ENCODE data around the gene CTNNBL1.

CTNNBL1 gene

DNA sequence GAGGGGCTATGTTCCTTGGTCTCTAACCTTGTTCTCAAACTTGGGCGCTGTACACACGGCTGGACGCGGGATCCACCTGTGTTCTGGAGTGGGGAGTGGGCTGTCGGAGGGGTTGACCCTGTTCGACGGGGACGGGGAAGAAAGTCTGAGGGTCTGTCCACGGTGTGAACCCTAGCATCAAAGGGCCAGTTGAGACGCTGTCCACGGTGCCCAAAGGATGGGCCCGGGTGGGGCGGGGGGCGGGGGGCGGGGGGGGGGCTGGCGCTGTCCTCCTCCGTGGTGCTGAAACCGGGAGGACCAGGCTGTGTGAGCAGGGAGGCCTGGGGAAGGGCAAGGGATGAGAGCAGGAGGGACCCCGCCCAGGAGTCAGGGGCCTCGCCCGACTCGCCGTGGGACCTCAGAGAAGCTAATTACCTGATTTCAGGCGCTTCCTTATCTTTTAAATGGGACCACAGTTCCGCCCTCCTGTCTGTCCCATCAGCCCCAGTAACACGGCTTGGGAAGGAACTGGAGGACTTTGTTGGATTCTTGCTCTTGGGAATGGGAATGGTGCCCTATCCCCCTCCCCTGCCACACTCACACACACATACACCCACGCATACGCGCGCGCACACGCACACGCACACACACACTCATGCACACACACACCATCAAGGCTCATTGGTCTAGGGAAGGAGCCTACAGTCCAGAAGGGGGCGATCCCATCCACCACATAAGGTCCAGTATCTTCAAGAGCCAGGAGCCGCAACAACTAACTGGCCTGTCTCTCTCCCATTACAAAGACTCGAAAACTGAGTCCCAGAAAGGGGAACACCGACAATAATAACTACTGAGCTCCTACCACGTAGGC lies 208.0 kb downstream of the CTNNBL1 start:
- DNase-seq (ENCODE audit: low read depth) = no peak

- DNase-seq (ENCODE audit: low read depth) = no peak
These were observed 208.9 kb downstream of the CTNNBL1 start, which contains the start of gene VSTM2L for GRCh38 chr20:37902504-37903313. Gene VSTM2L, plus strand, starts transcription at chr20:37903127. Its CDS starts 224 bp downstream, at chr20:37903351.

GRCh38 chr20:37903317-37904007 lies 209.6 kb downstream of the CTNNBL1 start:
- DNase-seq (ENCODE audit: low read depth) = no peak

DNA sequence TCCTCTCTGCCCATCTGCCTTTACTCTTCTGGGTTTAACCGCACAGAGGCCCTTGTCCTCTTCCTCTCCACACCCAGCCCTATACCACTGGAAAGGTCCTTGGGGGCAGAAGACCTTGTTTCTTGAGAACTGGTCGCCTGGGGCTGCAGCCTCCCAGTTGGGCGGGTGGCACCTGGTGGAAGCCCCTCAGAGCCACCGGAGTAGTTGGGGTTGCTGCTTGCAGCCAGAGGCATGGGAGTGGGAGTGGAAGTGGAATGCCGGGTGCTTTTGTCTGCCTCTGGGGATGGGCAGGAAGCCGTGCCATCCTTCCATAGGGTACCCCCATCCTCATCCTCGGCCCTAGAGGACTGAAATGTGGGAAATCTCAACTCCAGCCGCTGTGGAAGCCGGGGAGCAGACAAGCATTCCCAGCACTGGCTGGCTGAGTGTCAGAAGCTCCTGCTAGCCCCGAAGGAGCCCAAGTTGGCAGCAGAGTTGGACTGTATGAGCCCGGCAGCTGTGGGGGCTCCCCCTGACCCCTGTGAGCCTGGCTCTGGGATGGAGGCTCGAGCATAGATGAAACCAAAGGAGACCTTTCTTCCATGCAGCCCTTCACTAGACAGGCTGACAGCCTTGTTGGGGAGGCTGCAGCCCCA lies 210.3 kb downstream of the CTNNBL1 start:
- DNase-seq (ENCODE audit: low read depth) = no peak

- no peak for DNase-seq (ENCODE audit: low read depth)
These were observed 211.1 kb downstream of the CTNNBL1 start for GRCh38 chr20:37904845-37905373.

DNA sequence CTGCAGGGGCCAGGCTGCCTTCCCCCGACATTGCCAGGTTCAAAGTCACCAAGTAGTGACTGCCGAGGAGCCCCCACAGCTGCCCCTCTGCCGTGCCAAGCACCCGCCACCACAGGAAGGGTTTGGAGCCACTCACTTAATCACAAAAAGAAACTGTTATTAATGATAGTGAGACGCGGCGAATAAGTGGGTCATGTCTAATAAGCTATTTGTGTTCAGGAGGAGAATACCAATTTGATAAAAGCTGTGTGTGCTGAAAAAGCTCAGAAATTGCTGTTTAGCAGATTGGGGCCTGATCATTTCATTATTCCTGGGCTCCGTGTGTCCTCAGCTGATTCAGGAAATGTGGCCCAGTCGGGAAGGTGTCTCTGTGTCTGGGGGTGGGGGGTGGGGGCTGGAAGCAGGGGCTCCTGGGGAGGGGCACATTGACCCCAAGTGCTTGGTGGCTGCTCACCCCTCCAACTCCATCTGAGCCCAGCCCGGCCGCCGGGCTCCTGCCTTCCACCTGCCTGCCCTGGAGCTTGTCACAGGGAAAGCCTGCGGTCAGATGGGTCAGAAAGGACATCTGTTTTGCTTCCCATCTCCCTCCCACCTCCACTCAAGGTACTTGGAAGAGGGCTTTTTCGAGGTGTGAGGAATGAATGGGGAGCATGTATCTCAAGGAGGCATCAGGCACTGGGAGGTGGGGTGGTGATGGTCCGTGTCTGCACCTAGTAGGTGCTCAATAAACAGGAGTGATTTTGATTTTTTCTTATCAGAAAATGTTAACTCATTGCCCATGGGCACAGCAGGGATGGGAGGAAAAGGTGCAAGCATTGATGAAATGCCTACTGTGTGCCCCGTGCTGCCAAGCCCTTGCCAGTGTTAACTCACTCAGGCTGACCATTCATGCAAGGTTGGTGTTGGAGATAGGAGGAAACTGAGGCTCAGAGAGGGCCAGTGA lies 212.1 kb downstream of the CTNNBL1 start:
- no peak for DNase-seq (ENCODE audit: low read depth)

DNA sequence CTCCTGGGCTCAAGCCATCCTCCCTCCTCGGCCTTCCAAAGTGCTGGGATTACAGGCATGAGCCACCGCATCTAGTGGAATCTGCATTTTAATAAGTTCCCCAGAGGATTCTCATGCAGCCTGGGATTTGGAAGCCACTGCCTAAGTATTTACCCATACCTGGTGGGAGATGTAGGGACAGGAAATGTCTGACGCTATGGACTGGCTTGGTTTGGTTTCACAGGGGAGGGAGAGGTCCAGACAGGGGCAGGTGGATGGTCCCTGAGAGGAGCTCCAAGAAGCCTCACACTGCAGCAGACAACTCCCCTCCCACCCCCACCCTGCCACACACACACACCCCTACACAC lies 213.5 kb downstream of the CTNNBL1 start:
- DNase-seq (ENCODE audit: low read depth) = no peak

GRCh38 chr20:37907677-37908401 lies 214.0 kb downstream of the CTNNBL1 start:
- DNase-seq (ENCODE audit: low read depth) = no peak

DNA sequence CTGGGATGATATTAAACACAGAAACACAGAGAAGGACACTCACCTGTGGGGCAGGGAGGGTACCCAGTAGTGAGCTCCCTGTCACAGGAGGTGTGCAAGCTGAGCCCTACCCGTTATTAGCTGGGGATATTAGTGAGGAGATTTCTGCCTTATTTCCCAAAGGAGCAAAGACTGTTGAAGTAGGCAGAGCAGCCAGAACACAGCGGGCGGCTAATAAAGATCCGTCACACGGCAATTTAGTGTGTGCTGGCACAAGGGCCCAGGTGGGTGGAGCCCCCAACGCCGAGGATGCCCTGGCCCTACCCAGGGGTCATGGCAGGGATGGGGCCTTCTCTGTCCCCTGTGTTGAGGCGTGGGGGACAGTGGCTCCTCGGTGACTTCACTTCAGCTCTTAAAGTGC lies 217.4 kb downstream of the CTNNBL1 start:
- DNase-seq (ENCODE audit: low read depth) = no peak

DNA sequence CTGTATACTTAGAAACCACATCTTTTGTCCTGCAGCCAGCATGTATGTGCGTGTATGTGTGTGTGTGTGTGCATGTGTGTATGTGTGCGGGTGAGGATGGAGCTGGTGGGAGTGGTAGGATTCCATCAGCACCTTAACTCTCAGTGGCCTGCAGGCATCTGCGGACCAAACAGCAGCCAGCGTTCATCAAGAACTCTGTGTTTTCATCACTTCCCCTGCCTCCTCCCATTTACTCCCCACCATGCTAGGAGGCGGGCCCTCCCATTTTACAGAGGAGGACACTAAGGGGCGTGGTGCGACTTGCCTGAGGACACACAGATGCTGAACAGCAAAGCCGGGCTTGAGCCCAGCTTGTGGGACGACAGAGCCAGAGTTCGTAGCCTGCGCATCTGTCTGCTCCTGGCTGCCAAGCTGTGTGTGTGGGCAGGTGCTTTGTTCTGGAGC lies 218.0 kb downstream of the CTNNBL1 start:
- DNase-seq (ENCODE audit: low read depth) = no peak

- no peak for DNase-seq (ENCODE audit: low read depth)
These were observed 219.0 kb downstream of the CTNNBL1 start for GRCh38 chr20:37912874-37913273.

DNA sequence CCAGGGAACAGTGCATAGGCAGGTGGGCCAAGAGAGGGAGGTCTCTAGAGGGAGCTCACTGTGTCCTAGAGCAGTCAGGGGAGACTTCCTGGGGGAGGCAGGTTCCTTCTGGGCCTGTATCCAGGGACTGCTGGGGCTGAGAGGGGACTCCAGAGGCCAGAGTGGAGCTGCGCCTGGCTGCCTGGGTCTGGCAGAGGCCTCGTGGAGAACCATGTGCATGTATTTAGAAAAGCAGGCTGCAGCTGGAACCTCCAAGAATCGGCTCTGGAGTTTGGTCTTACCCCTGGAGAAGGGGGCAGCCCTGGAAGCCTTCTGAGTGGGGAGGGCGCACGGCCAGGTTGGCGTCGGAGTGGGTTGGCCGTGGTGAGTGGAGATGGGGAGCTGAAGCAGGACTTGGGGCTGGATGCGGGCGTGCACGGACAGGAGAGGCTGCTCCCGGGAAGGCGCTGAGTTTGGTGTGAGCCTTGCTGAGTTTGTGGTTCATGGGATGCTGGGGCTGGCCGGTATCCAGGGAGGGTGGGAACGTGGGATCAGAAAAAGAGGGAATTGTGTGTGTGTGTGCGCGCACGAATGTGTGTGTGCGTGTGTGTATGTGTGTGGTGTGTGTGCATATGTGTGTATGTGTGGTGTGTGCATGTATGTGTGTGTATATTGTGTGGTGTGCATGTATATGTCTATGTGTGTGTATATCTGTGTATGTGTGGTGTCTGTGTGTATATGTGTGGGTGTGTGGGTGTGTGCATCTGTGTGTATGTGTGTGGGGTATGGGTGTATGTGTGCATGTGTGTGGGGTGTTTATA lies 219.9 kb downstream of the CTNNBL1 start:
- DNase-seq (ENCODE audit: low read depth) = no peak

- no peak for DNase-seq (ENCODE audit: low read depth)
These were observed 220.5 kb downstream of the CTNNBL1 start for GRCh38 chr20:37914367-37914671.

- DNase-seq (ENCODE audit: low read depth) = no peak
These were observed 221.0 kb downstream of the CTNNBL1 start for GRCh38 chr20:37914672-37915433.

DNA sequence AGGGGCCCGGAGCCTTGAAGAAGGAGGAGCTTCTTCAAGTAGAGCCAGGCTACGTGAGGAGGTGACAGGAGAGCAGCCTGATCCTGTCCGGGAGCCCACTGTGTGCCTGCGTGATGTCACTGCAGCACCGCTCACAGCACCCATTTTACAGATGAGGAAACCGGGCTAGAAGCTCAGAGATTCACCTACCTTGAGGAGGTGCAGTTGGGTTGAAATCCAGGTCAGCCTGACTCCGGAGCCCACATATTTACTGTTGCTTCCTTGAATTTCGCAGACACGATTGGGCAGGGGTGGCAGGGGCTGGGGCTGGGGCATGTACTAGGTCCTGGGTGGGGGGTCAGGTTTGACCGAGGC lies 221.6 kb downstream of the CTNNBL1 start:
- DNase-seq (ENCODE audit: low read depth) = no peak

DNA sequence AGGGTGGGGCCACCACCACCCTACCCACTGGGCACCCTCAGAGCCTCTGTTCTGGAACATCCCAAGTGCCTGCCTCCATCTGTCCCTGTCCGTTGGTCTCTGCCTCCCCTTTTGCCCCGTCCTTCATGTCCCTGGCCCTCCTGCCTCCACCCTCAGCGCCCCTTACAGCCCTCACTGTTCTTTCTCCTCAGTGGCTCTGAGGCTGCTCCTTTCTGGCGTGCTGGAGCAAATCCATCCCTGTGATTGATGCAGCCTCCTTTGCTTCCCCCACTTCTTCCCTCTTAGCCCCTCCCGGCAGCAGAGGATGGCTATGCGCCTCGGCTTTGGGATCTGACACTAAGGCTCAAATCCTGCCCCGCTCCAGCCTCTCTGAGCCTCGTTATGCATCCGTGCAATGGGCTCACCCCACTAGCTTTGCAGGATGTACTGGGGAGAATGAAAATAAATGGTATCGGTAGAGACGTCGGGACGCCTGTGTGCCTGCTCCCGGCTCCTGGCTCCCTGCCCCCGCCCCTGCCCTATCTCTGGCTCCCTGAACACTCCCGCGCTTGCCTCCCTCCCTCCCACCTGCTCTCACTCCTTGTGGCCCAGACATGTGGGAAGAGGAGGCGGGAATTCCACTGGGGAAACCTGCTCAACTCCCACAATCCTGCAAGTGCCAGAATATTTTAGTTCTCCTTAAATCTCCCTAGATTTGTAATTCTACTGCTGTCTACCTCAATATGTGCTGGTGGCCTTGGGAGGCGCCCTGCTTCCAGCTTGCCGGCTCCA lies 222.2 kb downstream of the CTNNBL1 start:
- DNase-seq (ENCODE audit: low read depth) = no peak

- no peak for DNase-seq (ENCODE audit: low read depth)
These were observed 223.6 kb downstream of the CTNNBL1 start for GRCh38 chr20:37917461-37917860.

GRCh38 chr20:37918035-37918434 lies 224.2 kb downstream of the CTNNBL1 start:
- DNase-seq (ENCODE audit: low read depth) = no peak

Data from activated T-cell treated with anti-CD3 and anti-CD28 coated beads for 24 hours (primary cell).